DOHH2 (cell line): ENCODE data around the gene KCNJ6.

Experiments used
- CTCF ChIP-seq: fragments of 200-600 bp; sonication (generic); IDR thresholded peaks from one replicate; pipeline ENCODE4 v1.5.1; 2014; ENCODE audit warnings: antibody characterized with exemption, mild to moderate bottlenecking, low read depth, low read length; ENCODE audit not compliant: poor library complexity, severe bottlenecking
- EZH2phosphoT487 ChIP-seq: fragments of 200-600 bp; sonication (generic); IDR thresholded peaks from 2 replicates; pipeline ENCODE4 v1.6.1; 2017; ENCODE audit warnings: borderline replicate concordance, mild to moderate bottlenecking, antibody characterized with exemption, low read length, moderate library complexity, mixed read lengths

GRCh38 chr21:37908691-37909090 lies 7.6 kb downstream of the KCNJ6 start:
- TF ChIP-seq CTCF = no peak
- TF ChIP-seq EZH2phosphoT487 = no peak
